AG04449 (cell line): Measurements from ENCODE around the gene LPAR2.

ENCODE experiments used
- CTCF ChIA-PET: fragments of 350-600 bp; formaldehyde crosslinking; extraction: SDS; loops from one replicate; lab custom pipeline; 2021; ENCODE audit warnings: antibody characterized with exemption; lab: Yijun Ruan, JAX
- POLR2A ChIA-PET: fragments of 400-600, 350-600 bp; formaldehyde crosslinking; extraction: SDS; loops from one replicate; lab custom pipeline; 2020; ENCODE audit warnings: antibody characterized with exemption, inconsistent platforms; lab: Yijun Ruan, JAX
- DNase-seq: peaks from one replicate; pipeline ENCODE4 v3.0.0-alpha.2; 2010; ENCODE audit warnings: low read depth, low spot score
- H3K4me3 ChIP-seq: 2 replicates; pipeline ENCODE4 v1.5.1; 2011; ENCODE audit warnings: low read depth, mild to moderate bottlenecking, control low read depth, low read length
- CTCF ChIP-seq: IDR thresholded peaks from one replicate; pipeline ENCODE4 v1.5.1; 2011; ENCODE audit warnings: mild to moderate bottlenecking, moderate library complexity, low read length, control low read depth, inconsistent platforms; ENCODE audit not compliant: insufficient read depth; ENCODE audit errors: missing control alignments

LPAR2 gene

GRCh38 chr19:19578252-19578651 lies 49.8 kb downstream of the LPAR2 start:
- ChIA-PET CTCF (interaction anchor here (3.5 kb wide), 1 partner anchor 24 kb away, joined by 15 read pairs; no protein-coding TSS in a partner anchor), POLR2A (no interaction called here)
- no peak for DNase-seq
- TF ChIP-seq CTCF: no peak
- no peak overlapping the region for H3K4me3 ChIP-seq

DNA sequence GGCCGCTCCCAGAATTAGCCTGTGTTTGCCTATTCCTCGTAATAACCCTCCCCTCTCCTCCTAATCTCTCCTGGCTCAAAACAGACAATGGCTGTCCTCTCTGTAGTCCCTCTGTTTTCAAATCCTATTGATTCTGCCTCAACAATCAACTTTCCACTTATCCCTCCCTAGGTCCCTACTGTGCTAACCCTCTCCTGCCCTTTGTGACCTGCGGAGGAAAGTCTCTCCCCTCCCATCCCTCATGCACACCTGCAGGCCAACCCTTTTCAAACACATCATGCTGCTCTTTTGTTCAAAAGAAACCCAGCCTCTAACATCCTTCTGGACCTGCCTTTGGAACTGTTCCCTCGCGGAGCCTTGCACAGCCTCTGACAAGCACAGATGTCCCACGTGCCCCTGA lies 52.6 kb downstream of the LPAR2 start:
- ChIA-PET POLR2A (no interaction called here), CTCF (interaction anchor here (0.7 to 1.0 kb wide), 2 partner anchors 21 to 23 kb away, joined by 3 to 7 read pairs; no protein-coding TSS in a partner anchor)
- DNase-seq: no peak
- TF ChIP-seq CTCF: no peak
- no peak overlapping the region for H3K4me3 ChIP-seq
